ENCODE data around the gene FREM2. TPM values are rescaled to one million over a fixed set of nuclear protein-coding genes. Genes with fewer than 3 reads are reported as not detected.

The FREM2 gene
- total and polyA plus RNA-seq, 9 of the 15 experiments (the other 6 are each of a cell fraction or from before 2014, with no cell fraction given), result under 0.01 to 0.02 TPM; not detected in 7

DNA sequence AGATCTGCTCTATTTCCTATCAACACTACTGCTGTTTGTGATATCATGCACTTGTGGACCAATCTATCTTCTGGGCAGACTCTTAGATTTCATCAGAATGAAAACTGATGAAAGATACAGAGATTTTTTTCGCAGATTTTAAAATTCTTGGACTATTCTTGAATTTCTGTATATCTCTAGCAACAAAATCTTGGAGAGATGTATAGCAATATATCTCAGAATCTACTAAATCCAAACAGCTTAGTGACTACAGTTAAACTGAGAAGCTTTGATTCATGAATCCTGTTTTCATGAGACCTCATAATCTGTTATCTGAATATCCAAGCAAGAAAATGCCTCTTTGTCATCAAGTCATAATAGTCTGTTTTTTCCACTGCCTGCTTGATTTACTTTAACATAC lies 28.0 kb upstream of the FREM2 start:
- TF ChIP-seq PRMT5 (CRISPR knock-in tag; IDR thresholded peaks at IDR 0.05), result no peak
- TF ChIP-seq, protein P1, sequence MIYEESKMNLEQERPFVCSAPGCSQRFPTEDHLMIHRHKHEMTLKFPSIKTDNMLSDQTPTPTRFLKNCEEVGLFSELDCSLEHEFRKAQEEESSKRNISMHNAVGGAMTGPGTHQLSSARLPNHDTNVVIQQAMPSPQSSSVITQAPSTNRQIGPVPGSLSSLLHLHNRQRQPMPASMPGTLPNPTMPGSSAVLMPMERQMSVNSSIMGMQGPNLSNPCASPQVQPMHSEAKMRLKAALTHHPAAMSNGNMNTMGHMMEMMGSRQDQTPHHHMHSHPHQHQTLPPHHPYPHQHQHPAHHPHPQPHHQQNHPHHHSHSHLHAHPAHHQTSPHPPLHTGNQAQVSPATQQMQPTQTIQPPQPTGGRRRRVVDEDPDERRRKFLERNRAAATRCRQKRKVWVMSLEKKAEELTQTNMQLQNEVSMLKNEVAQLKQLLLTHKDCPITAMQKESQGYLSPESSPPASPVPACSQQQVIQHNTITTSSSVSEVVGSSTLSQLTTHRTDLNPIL (CRISPR knock-in tag; IDR thresholded peaks at IDR 0.05), result no peak
- TF ChIP-seq, protein P2, sequence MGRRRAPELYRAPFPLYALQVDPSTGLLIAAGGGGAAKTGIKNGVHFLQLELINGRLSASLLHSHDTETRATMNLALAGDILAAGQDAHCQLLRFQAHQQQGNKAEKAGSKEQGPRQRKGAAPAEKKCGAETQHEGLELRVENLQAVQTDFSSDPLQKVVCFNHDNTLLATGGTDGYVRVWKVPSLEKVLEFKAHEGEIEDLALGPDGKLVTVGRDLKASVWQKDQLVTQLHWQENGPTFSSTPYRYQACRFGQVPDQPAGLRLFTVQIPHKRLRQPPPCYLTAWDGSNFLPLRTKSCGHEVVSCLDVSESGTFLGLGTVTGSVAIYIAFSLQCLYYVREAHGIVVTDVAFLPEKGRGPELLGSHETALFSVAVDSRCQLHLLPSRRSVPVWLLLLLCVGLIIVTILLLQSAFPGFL (CRISPR knock-in tag; IDR thresholded peaks at IDR 0.05), result no peak
- TF ChIP-seq, protein P3, sequence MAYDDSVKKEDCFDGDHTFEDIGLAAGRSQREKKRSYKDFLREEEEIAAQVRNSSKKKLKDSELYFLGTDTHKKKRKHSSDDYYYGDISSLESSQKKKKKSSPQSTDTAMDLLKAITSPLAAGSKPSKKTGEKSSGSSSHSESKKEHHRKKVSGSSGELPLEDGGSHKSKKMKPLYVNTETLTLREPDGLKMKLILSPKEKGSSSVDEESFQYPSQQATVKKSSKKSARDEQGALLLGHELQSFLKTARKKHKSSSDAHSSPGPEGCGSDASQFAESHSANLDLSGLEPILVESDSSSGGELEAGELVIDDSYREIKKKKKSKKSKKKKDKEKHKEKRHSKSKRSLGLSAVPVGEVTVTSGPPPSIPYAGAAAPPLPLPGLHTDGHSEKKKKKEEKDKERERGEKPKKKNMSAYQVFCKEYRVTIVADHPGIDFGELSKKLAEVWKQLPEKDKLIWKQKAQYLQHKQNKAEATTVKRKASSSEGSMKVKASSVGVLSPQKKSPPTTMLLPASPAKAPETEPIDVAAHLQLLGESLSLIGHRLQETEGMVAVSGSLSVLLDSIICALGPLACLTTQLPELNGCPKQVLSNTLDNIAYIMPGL (CRISPR knock-in tag; IDR thresholded peaks at IDR 0.05), result no peak
- TF ChIP-seq, protein P4, sequence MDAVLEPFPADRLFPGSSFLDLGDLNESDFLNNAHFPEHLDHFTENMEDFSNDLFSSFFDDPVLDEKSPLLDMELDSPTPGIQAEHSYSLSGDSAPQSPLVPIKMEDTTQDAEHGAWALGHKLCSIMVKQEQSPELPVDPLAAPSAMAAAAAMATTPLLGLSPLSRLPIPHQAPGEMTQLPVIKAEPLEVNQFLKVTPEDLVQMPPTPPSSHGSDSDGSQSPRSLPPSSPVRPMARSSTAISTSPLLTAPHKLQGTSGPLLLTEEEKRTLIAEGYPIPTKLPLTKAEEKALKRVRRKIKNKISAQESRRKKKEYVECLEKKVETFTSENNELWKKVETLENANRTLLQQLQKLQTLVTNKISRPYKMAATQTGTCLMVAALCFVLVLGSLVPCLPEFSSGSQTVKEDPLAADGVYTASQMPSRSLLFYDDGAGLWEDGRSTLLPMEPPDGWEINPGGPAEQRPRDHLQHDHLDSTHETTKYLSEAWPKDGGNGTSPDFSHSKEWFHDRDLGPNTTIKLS (IDR thresholded peaks at IDR 0.05; ENCODE audit: borderline replicate concordance, low read depth), result no peak
- Histone ChIP-seq H3K36me3 (ENCODE audit: control insufficient read depth, insufficient read depth, low read length) (no peaks in the 10 kb centered on the region), H3K9ac (ENCODE audit: insufficient read depth in 1 of 2, low read depth in 2 of 2, low read length in 2 of 2) (no peak overlapping the region), H3K79me2 (ENCODE audit: control insufficient read depth, insufficient read depth, low read length) (no peaks in the 10 kb centered on the region), H3K4me1 (replicated peaks in 1 of 2; ENCODE audit: control insufficient read depth in 2 of 2, insufficient read depth in 2 of 2, low read length in 2 of 2) (no peaks in the 10 kb centered on the region), H3K4me3 (no peak overlapping the region), H3K27ac (ENCODE audit: extremely low read depth, low read depth, low read length) (no peak overlapping the region), H3K4me2 (ENCODE audit: insufficient read depth, low read length) (no peak overlapping the region), H3K27me3 (ENCODE audit: control insufficient read depth in 2 of 2, insufficient read depth in 2 of 2, low read length in 2 of 2) (no peaks in the 10 kb centered on the region), H2AFZ (ENCODE audit: low read depth, low read length) (no peak overlapping the region), H4K20me1 (replicated peaks; ENCODE audit: control insufficient read depth, insufficient read depth, low read length) (no peaks in the 10 kb centered on the region), H3K9me3 (replicated peaks; ENCODE audit: control insufficient read depth, insufficient read depth, low read depth, low read length) (no peaks in the 10 kb centered on the region), H3K9me1 (ENCODE audit: control insufficient read depth, insufficient read depth, low read length) (no peaks in the 10 kb centered on the region)
- no peak for DNase-seq (ENCODE audit: extremely low read depth in 1 of 4, low spot score in 3 of 4)
- 0% methylated on average over 1 of the region's 1 CpG for WGBS (ENCODE audit: insufficient coverage, low coverage, missing lambda C conversion rate)
- no peak for ATAC-seq
- CTCF ChIA-PET (ENCODE audit: low intra/inter-chr PET ratio), result no interaction called here
- in situ Hi-C loops (cut with MboI) (no loop called here), intact Hi-C loops (cut with micrococcal nuclease) (no loop called here)
- POLR2A ChIA-PET, result interaction anchor here (0.6 kb wide), 1 partner anchor 142 kb away, joined by 3 read pairs; no protein-coding TSS in a partner anchor
- BruUV-seq (replicated peaks), result no TSS peak
- FAIRE-seq, result no peak
